Suprapubic skin (tissue), 4 donors: Measurements from ENCODE around the gene IQGAP2. TPM values are rescaled to one million over a fixed set of nuclear protein-coding genes. Genes with fewer than 3 reads are reported as not detected.

Experiments
- DNase-seq, 2 donors: peaks; one replicate each; pipeline ENCODE4 v3.0.0-alpha.2; 2019; ENCODE audit warnings: low spot score in 2 of 2
- H3K27ac ChIP-seq: fragments of 200-600 bp; sonication (generic); one replicate; pipeline ENCODE4 v1.5.1; 2019
- H3K27me3 ChIP-seq: fragments of 200-600 bp; sonication (generic); one replicate; pipeline ENCODE4 v1.5.1; 2019
- H3K36me3 ChIP-seq: fragments of 200-600 bp; sonication (generic); one replicate; pipeline ENCODE4 v1.5.1; 2019
- H3K4me1 ChIP-seq: fragments of 200-600 bp; sonication (generic); one replicate; pipeline ENCODE4 v1.5.1; 2019
- H3K4me3 ChIP-seq: fragments of 200-600 bp; sonication (generic); one replicate; pipeline ENCODE4 v1.5.1; 2019; ENCODE audit warnings: mild to moderate bottlenecking
- H3K9me3 ChIP-seq: fragments of 200-600 bp; sonication (generic); one replicate; pipeline ENCODE4 v1.5.1; 2019
- EP300 ChIP-seq: sonication (generic); formaldehyde crosslinking; IDR thresholded peaks from one replicate; pipeline ENCODE4 v1.6.1; 2017; ENCODE audit warnings: antibody characterized with exemption
- POLR2A ChIP-seq, 2 donors: fragments of 450-650 bp; IDR thresholded peaks; one replicate each; pipeline ENCODE4 v1.6.1; 2017; ENCODE audit warnings: antibody characterized with exemption in 2 of 2, mild to moderate bottlenecking in 2 of 2, moderate library complexity in 2 of 2
- POLR2AphosphoS5 ChIP-seq, 3 donors: sonication (generic); formaldehyde crosslinking; IDR thresholded peaks; one replicate each; pipeline ENCODE4 v1.6.1; 2017; ENCODE audit warnings: antibody characterized with exemption in 3 of 3
- WGBS: methylation state at CpG from one replicate; pipeline ENCODE4 v1.1.5; 2018; 5-methylcytosine and 5-hydroxymethylcytosine counted together
- total RNA-seq, 4 donors: library from RNA; depleted of rRNA; stranded (reverse); fragments of >200 nt; gene quantifications; one replicate each; pipeline ENCODE4 v1.1.0, GENCODE V29; 2016
- TF ChIP-seq, protein P1 (sequence below), 2 donors: fragments of 200-600 bp in 1 of 2; fragments of 450-650 bp in 1 of 2; sonication (generic) in 1 of 2; IDR thresholded peaks; one replicate each; pipeline ENCODE4 v1.5.1; 2016 to 2019; ENCODE audit warnings: antibody characterized with exemption in 2 of 2, mild to moderate bottlenecking in 1 of 2, moderate library complexity in 1 of 2

Gene IQGAP2
- total RNA-seq, 4 donors from 2014 or later, result 10.1 to 49.0 (median 12.8) TPM

DNA sequence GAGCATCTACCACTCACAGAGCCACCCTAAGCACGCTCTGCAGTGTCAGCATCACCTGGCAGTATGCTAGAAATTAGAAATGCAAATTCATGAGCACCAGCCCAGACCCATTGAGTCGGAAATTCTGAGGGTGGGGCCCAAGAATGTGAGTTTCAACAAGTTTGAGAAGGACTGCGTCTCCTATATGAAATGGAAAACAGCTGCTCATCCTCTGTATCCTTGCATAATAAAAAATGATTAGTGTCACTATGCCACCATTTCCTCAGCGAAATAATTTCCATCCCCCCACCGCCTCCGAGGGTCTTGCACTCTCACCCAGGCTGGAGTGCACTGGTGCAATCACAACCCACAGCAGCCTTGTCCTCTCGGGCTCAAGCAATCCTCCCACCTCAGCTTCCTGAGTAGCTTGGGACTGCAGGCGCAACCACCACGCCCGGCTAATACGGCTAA, 1.3 kb upstream of the IQGAP2 start:
- TF ChIP-seq POLR2AphosphoS5 (IDR thresholded peaks at IDR 0.05), result no peak
- TF ChIP-seq EP300, result no peak
- no peak for TF ChIP-seq POLR2A (IDR thresholded peaks at IDR 0.05)
- TF ChIP-seq, protein P1, sequence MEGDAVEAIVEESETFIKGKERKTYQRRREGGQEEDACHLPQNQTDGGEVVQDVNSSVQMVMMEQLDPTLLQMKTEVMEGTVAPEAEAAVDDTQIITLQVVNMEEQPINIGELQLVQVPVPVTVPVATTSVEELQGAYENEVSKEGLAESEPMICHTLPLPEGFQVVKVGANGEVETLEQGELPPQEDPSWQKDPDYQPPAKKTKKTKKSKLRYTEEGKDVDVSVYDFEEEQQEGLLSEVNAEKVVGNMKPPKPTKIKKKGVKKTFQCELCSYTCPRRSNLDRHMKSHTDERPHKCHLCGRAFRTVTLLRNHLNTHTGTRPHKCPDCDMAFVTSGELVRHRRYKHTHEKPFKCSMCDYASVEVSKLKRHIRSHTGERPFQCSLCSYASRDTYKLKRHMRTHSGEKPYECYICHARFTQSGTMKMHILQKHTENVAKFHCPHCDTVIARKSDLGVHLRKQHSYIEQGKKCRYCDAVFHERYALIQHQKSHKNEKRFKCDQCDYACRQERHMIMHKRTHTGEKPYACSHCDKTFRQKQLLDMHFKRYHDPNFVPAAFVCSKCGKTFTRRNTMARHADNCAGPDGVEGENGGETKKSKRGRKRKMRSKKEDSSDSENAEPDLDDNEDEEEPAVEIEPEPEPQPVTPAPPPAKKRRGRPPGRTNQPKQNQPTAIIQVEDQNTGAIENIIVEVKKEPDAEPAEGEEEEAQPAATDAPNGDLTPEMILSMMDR (IDR thresholded peaks at IDR 0.05), result no peak
- Histone ChIP-seq H3K4me3 (peak overlapping the region; percentile 70), H3K4me1 (peaks cover 20% of the 10 kb centered on the region), H3K9me3 (no peaks in the 10 kb centered on the region), H3K27ac (peak overlapping the region; percentile 84), H3K27me3 (peaks cover 4% of the 10 kb centered on the region), H3K36me3 (no peaks in the 10 kb centered on the region)
- WGBS, result 19% methylated on average over 11 of the region's 11 CpGs
- no peak for DNase-seq

DNA sequence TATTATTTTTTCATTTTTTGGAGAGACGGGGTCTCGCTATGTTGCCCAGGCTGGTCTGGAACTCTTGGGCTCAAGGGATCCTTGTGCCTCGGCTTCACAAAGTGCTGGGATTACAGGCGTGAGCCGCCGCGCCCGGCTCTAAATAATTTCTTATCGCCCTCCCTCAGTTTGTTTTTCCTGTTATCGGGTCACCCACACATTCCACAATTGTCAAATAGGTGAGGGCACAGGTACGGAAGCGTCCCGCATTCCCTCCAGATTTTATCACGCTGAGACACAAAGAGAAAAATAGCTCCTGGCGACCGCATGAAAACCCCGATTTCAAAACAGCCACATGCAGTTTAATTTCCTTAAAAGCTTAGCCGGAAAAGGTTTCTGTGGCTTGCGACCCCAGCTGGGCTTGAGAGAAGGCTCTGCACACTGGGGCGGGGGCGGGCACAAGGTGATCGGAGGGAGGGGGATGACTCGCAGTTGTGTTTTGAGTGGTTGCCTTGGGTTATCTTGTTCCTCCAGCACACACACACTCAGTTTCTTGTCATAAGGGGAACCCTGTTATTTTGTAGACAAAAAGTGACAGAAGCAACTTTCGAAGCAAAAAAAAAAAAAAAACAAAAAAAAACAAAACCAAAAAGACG, 717 bp upstream of the IQGAP2 start:
- WGBS, result 1% methylated on average over 25 of the region's 25 CpGs
- no peaks in the 10 kb centered on the region for H3K36me3 ChIP-seq
- no peaks in the 10 kb centered on the region for H3K9me3 ChIP-seq
- H3K27ac ChIP-seq, result peak overlapping the region; percentile 84
- H3K4me1 ChIP-seq, result peaks cover 20% of the 10 kb centered on the region
- no peak for TF ChIP-seq POLR2A (IDR thresholded peaks at IDR 0.05)
- TF ChIP-seq EP300, result no peak
- TF ChIP-seq POLR2AphosphoS5 (IDR thresholded peaks at IDR 0.05), result no peak
- TF ChIP-seq, protein P1 (IDR thresholded peaks at IDR 0.05), result no peak
- H3K4me3 ChIP-seq, result peak overlapping the region; percentile 70
- peaks cover 4% of the 10 kb centered on the region for H3K27me3 ChIP-seq
- peak in 1 of 2 donors; percentile 70 for DNase-seq

DNA sequence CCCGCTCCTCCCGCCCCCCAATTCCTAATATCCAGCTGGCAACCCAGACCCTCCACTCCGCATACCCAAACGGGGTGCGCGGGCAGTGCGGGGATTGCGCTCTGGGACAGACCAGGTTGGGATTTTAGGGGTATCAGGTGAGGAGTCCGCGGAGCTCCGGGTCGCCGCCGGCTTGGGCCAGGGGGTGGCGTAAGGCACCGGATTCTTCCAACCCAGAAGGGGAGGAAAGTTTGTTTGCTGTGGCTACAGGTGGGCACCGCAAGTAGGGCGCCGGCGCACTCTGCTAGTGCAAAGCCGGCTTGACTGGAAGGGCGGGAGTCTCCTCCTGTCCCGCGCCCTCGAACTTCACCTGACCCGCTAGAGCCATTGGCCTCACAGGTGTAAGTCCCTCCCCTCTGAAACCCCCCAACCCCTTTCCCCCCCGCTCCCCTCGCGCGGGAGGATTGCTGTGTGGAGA, 709 bp downstream of the IQGAP2 start:
- Histone ChIP-seq H3K4me3 (peak overlapping the region; percentile 70), H3K4me1 (peaks cover 20% of the 10 kb centered on the region), H3K27me3 (peaks cover 4% of the 10 kb centered on the region), H3K36me3 (no peaks in the 10 kb centered on the region), H3K27ac (peak overlapping the region; percentile 84), H3K9me3 (no peaks in the 10 kb centered on the region)
- under 1% methylated on average over 22 of the region's 30 CpGs for WGBS
- no peak for TF ChIP-seq POLR2A (IDR thresholded peaks at IDR 0.05)
- TF ChIP-seq, protein P1 (IDR thresholded peaks at IDR 0.05), result no peak
- TF ChIP-seq POLR2AphosphoS5 (IDR thresholded peaks at IDR 0.05), result no peak
- no peak for TF ChIP-seq EP300
- DNase-seq, result peak in 1 of 2 donors; percentile 70

DNA sequence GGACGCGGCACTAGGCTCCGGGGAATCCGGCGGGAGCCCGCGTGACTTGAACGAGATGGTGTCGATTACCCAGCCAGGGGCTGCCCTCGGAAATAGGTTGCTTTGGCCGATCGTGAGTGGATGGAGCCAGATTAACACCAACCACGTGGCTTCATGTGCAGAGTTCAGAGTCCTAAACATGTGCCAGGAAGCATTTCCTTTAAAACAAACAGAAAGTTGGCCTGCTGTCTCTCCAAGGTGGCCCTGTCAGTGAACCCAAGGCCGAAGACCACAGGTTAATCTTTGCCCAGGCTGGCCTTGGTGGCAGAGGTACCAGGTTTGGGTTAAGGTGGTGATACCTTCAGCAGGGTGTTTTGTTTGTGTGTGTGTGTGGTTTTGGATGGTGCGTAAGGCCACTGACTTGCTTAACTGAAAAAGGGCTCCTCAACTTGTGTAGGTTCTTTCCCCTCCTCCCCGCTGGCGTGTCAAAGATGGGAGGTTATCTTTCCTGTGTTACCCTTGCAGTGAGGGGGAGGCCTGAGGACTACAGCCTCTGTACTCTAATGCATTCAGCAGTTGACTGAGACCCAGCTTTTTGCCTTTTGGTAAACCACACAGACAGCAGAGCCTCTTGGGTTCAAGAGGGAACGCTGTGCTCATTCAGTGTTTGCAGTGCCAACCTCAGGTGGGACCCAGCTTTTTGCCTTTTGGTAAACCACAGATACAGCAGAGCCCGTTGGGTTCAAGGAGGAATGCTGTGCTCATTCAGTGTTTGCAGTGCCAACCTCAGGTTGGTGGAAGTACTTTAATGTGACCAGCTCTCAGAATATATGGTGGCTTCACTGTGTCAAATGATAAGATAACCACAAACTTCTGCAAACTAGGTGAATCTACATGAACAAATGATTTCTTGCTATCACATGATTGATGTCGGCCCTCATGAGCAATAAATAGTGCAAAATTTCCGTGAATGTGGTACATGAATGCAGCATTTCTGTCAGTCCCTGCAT, 1.4 kb downstream of the IQGAP2 start:
- Histone ChIP-seq H3K4me1 (peaks cover 20% of the 10 kb centered on the region), H3K4me3 (peak overlapping the region; percentile 70), H3K9me3 (no peaks in the 10 kb centered on the region), H3K27ac (peak overlapping the region; percentile 84), H3K36me3 (no peaks in the 10 kb centered on the region), H3K27me3 (peaks cover 4% of the 10 kb centered on the region)
- TF ChIP-seq POLR2A (IDR thresholded peaks at IDR 0.05) (no peak), POLR2AphosphoS5 (IDR thresholded peaks at IDR 0.05) (no peak), EP300 (no peak)
- TF ChIP-seq, protein P1 (IDR thresholded peaks at IDR 0.05), result no peak
- 59% methylated on average over 8 of the region's 21 CpGs for WGBS
- no peak for DNase-seq

DNA sequence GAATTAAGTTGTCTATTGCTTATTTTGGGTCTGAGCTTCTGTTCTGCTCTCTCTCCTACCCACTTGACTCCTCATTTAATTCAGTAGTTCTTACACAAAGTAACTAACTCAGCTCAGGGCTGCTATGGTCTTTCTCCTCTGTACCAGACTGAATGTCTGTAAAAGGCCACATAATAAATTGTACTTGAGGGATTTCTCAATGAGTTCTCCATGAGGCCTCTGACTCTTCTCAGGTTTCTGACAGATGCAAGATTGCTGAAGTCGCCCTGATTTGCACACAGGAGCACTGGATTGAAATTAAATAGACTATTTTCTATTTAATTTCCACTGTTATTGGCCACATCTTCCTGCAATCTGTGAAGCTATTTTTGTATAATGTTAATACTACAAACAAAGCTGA, 2.9 kb downstream of the IQGAP2 start:
- Histone ChIP-seq H3K4me3 (no peak overlapping the region), H3K36me3 (no peaks in the 10 kb centered on the region), H3K27ac (no peak overlapping the region), H3K27me3 (peaks cover 4% of the 10 kb centered on the region), H3K9me3 (no peaks in the 10 kb centered on the region), H3K4me1 (peaks cover 20% of the 10 kb centered on the region)
- TF ChIP-seq, protein P1 (IDR thresholded peaks at IDR 0.05), result no peak
- WGBS, result 75% methylated on average over 1 of the region's 1 CpG
- DNase-seq, result no peak
